GM12878 (cell line): Measurements from ENCODE around the gene UNC13A. TPM values are rescaled to one million over a fixed set of nuclear protein-coding genes. Genes with fewer than 3 reads are reported as not detected.

Experiments used
- ATAC-seq: fragments of 200-7000 bp; cut with Tn5 transposase; 3 replicates; pipeline ENCODE4 v1.9.1; 2020; ENCODE audit warnings: mild to moderate bottlenecking, moderate library complexity
- BruUV-seq: library from RNA; stranded (reverse); fragments of 400-500 nt; replicated peaks from 2 replicates; lab custom pipeline; 2021; lab: Mats Ljungman, UMichigan
- CTCF ChIA-PET: fragments of 300-600 bp; sonication (Branson Sonifier 250); formaldehyde crosslinking; extraction: SDS; loops from one replicate; lab custom pipeline; 2021; ENCODE audit warnings: inconsistent platforms; lab: Yijun Ruan, JAX
- POLR2A ChIA-PET: fragments of 350-600 bp; formaldehyde crosslinking; extraction: SDS; loops from one replicate; lab custom pipeline; 2021; ENCODE audit warnings: inconsistent platforms; lab: Charles Lee
- RAD21 ChIA-PET: fragments of 300-600 bp; sonication (Branson Sonifier 250); formaldehyde crosslinking; loops from one replicate; lab custom pipeline; 2023; ENCODE audit warnings: antibody characterized with exemption; ENCODE audit not compliant: unreplicated experiment; lab: Charles Lee
- SMC1A ChIA-PET: fragments of 300-600 bp; sonication (Branson Sonifier 250); formaldehyde crosslinking; loops from one replicate; lab custom pipeline; 2023; ENCODE audit not compliant: unreplicated experiment, uncharacterized antibody; lab: Charles Lee
- DNase-seq: peaks from one replicate; pipeline ENCODE4 v3.0.0-alpha.2; 2011; ENCODE audit warnings: low read depth, low spot score
- FAIRE-seq: peaks from 3 replicates; lab custom pipeline; 2011; peaks lifted over from hg19 to GRCh38; lab: Jason Lieb, UNC
- H2AFZ ChIP-seq: 2 replicates; pipeline ENCODE4 v1.6.0; 2011; ENCODE audit warnings: low read depth, low read length, control low read depth; ENCODE audit not compliant: control insufficient read depth
- H3K27ac ChIP-seq: 2 replicates; pipeline ENCODE4 v1.5.1; 2011; ENCODE audit warnings: control low read depth; ENCODE audit not compliant: control insufficient read depth, insufficient read depth
- H3K27me3 ChIP-seq, 2 experiments: replicated peaks in 1 of 2; 2 replicates each; pipeline versions ENCODE4 v1.6.0 to v1.6.1; 2011; ENCODE audit warnings: low read length in 1 of 2; ENCODE audit not compliant: control insufficient read depth in 2 of 2, insufficient read depth in 2 of 2
- H3K36me3 ChIP-seq, 2 experiments: 2 replicates each; pipeline ENCODE4 v1.5.1; 2011; ENCODE audit warnings: low read length in 1 of 2; ENCODE audit not compliant: control insufficient read depth in 2 of 2, insufficient read depth in 2 of 2
- H3K4me1 ChIP-seq: 2 replicates; pipeline ENCODE4 v1.6.1; 2011; ENCODE audit warnings: mild to moderate bottlenecking, low read length, moderate library complexity, mixed read lengths; ENCODE audit not compliant: control insufficient read depth, insufficient read depth
- H3K4me2 ChIP-seq: 2 replicates; pipeline ENCODE4 v1.6.0; 2011; ENCODE audit warnings: control low read depth; ENCODE audit not compliant: control insufficient read depth, insufficient read depth
- H3K4me3 ChIP-seq: fragments of 200-600 bp; sonication (generic); 2 replicates; pipeline ENCODE4 v1.5.1; 2016
- H3K79me2 ChIP-seq: 2 replicates; pipeline ENCODE4 v1.6.0; 2011; ENCODE audit warnings: low read length; ENCODE audit not compliant: control insufficient read depth, insufficient read depth
- H3K9ac ChIP-seq: 2 replicates; pipeline ENCODE4 v1.8.0; 2011; ENCODE audit warnings: low read length, control low read depth, mixed read lengths; ENCODE audit not compliant: control insufficient read depth, insufficient read depth
- H3K9me3 ChIP-seq: replicated peaks from 3 replicates; pipeline ENCODE4 v1.5.1; 2011; ENCODE audit warnings: mild to moderate bottlenecking, low read length; ENCODE audit not compliant: control insufficient read depth, insufficient read depth
- H4K20me1 ChIP-seq: 2 replicates; pipeline ENCODE4 v1.6.0; 2011; ENCODE audit not compliant: control insufficient read depth, insufficient read depth
- CBX5 ChIP-seq: sonication (generic); IDR thresholded peaks from 2 replicates; pipeline ENCODE4 v1.6.1; 2016; ENCODE audit warnings: low read depth, moderate library complexity, mild to moderate bottlenecking, inconsistent platforms
- HCFC1 ChIP-seq: fragments of 150-350 bp; IDR thresholded peaks from 2 replicates; pipeline ENCODE4 v1.6.1; 2014; ENCODE audit warnings: low read length
- HDAC6 ChIP-seq: fragments of 200-600 bp; sonication (generic); IDR thresholded peaks from one replicate; pipeline ENCODE4 v1.8.0; 2017; ENCODE audit warnings: antibody characterized with exemption; ENCODE audit not compliant: unreplicated experiment
- KAT2A ChIP-seq: conservative IDR thresholded peaks from 2 replicates; pipeline ENCODE4 v1.6.1; 2011; ENCODE audit warnings: low read depth, low read length; ENCODE audit not compliant: control insufficient read depth
- PAX8 ChIP-seq: fragments of 450-650 bp; IDR thresholded peaks from 2 replicates; pipeline ENCODE4 v1.6.1; 2017; ENCODE audit warnings: mild to moderate bottlenecking, moderate library complexity
- POLR2AphosphoS2 ChIP-seq: IDR thresholded peaks from 2 replicates; pipeline ENCODE4 v1.6.1; 2011; ENCODE audit warnings: low read depth, mild to moderate bottlenecking, low read length, improper control_type of control experiment, moderate library complexity
- RB1 ChIP-seq: fragments of 450-650 bp; formaldehyde crosslinking; IDR thresholded peaks from 2 replicates; pipeline ENCODE4 v1.6.1; 2017; ENCODE audit warnings: mild to moderate bottlenecking, borderline replicate concordance
- SREBF2 ChIP-seq: IDR thresholded peaks from 2 replicates; pipeline ENCODE4 v1.6.1; 2012; ENCODE audit warnings: mild to moderate bottlenecking, low read length
- WGBS: methylation state at CpG from one replicate; pipeline ENCODE4 v1.1.6; 2016; ENCODE audit warnings: low lambda C conversion rate; ENCODE audit not compliant: insufficient replicate concordance, insufficient coverage; ENCODE audit errors: missing lambda C conversion rate; 5-methylcytosine and 5-hydroxymethylcytosine counted together
- in situ Hi-C: fragments of 300-500 bp; cut with MboI; formaldehyde crosslinking; loops from 9 replicates; pipeline ENCODE4 v1.14.3; 2018; ENCODE audit warnings: mixed read lengths
- intact Hi-C: fragments of 100-400 bp; cut with micrococcal nuclease; formaldehyde crosslinking; loops from one replicate; pipeline ENCODE4 v1.14.2; 2022; ENCODE audit not compliant: unreplicated experiment
- polyA plus RNA-seq, 11 experiments: library from polyadenylated mRNA; depleted of rRNA in 4 of 11; unstranded in 6 of 11; stranded (reverse) in 5 of 11; fragments of >200 nt; fragmentation: Nextera tagmentation in 4 of 11; fragmentation: Illumina TruSeq in 1 of 11; extraction: Ambion mirVana in 4 of 11; extraction: Trizol in 1 of 11; gene quantifications; 1 replicate in 1 of 11; 2 replicates in 10 of 11; pipeline versions ENCODE4 v1.2.1 to v1.2.3, GENCODE V29; 2011 to 2016; ENCODE audit warnings: inconsistent platforms in 2 of 11, missing spikeins in 2 of 11, low read depth in 1 of 11
- total RNA-seq, 4 experiments: library from RNA; depleted of rRNA in 3 of 4; stranded (reverse); fragments of >200 nt in 3 of 4; fragmentation: Illumina TruSeq in 1 of 4; extraction: Trizol in 1 of 4; gene quantifications; 2 replicates each; pipeline versions ENCODE4 v1.2.1 to v1.2.3, GENCODE V29; 2013 to 2021
- TF ChIP-seq, protein P1 (sequence below): fragments of 450-650 bp; formaldehyde crosslinking; IDR thresholded peaks from 2 replicates; pipeline ENCODE4 v1.4.0; 2020; ENCODE audit warnings: mild to moderate bottlenecking, moderate library complexity
- TF ChIP-seq, protein P2 (sequence below): fragments of 450-650 bp; IDR thresholded peaks from 2 replicates; pipeline ENCODE4 v1.6.1; 2016; ENCODE audit warnings: mild to moderate bottlenecking
- TF ChIP-seq, protein P3 (sequence below): IDR thresholded peaks from 2 replicates; pipeline ENCODE4 v1.6.1; 2012; ENCODE audit warnings: low read depth, low read length, improper control_type of control experiment

Gene UNC13A
- total and polyA plus RNA-seq, 10 of the 15 experiments (the other 5 are each of a cell fraction or from before 2014, with no cell fraction given) = under 0.01 to 0.23 (median 0.13) TPM; not detected in 1

DNA sequence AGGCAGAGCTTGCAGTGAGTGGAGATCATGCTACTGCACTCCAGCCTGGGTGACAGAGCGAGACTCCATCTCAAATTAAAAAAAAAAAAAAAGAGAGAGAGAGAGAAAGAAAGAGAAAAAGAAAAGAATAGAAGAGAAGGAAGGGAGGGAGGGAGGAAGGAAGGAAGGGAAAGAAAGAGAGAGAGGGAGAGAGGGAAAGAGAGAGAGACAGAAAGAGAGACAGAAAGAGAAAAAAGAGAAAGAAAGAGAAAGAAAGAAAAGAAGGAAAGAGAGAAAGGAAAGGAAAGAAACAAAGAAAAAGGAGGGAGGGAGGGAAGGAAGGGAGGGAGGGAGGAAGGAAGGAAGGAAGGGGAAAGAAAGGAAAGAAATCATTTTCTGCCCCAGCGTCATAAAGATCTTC lies 7.0 kb upstream of the UNC13A start:
- POLR2A ChIA-PET = interaction anchor here (0.7 kb wide), 1 partner anchor 43 kb away, joined by 3 read pairs; no protein-coding TSS in a partner anchor
- 14% methylated on average over 2 of the region's 2 CpGs for WGBS

DNA sequence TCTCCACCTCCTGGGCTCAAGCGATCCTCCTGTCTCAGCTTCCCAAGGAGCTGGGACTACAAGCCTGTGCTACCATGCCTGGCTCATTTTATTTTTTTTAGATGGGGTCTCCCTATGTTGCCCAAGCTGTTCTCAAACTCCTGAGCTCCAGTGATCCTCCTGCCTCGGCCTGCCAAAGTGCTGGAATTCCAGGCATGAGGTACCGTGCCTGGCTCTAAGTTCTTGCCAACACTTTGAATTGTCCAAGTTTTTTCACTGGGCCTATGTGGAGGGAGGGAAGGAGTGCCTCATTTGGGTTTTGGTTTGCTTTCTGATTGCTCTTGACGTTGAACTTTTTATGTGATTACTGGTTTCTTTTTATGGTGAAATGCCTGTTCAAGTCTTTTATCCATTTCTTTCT lies 4.4 kb upstream of the UNC13A start:
- Histone ChIP-seq H3K9me3 (no peaks in the 10 kb centered on the region), H4K20me1 (no peaks in the 10 kb centered on the region), H2AFZ (no peak overlapping the region), H3K4me2 (no peak overlapping the region), H3K9ac (no peak overlapping the region), H3K4me1 (no peaks in the 10 kb centered on the region), H3K79me2 (no peaks in the 10 kb centered on the region), H3K27ac (no peak overlapping the region), H3K27me3 (peaks cover under 1 to 1% of the 10 kb centered on the region in 2 experiments; a peak in 3 of 4 replicates), H3K4me3 (no peak overlapping the region), H3K36me3 (no peaks in the 10 kb centered on the region)
- in situ Hi-C loops = no loop called here
- BruUV-seq = no TSS peak
- WGBS = 39% methylated on average over 4 of the region's 4 CpGs
- SMC1A ChIA-PET = interaction anchor here (1.1 to 1.9 kb wide), 2 partner anchors 11 to 98 kb away, joined by 3 to 5 read pairs; no protein-coding TSS in a partner anchor
- CTCF ChIA-PET = interaction anchor here (0.6 to 1.2 kb wide), 3 partner anchors 74 to 107 kb away, joined by 3 to 4 read pairs (median 4); no protein-coding TSS in a partner anchor
- intact Hi-C loops = no loop called here
- POLR2A ChIA-PET = interaction anchor here (0.6 kb wide), 1 partner anchor 95 kb away, joined by 6 read pairs; no protein-coding TSS in a partner anchor
- RAD21 ChIA-PET = interaction anchor here (1.3 kb wide), 1 partner anchor 15 kb away, joined by 3 read pairs; no protein-coding TSS in a partner anchor
- DNase-seq (no peak), ATAC-seq (no peak), FAIRE-seq (no peak)
- TF ChIP-seq POLR2AphosphoS2 = no peak
- TF ChIP-seq, protein P1, sequence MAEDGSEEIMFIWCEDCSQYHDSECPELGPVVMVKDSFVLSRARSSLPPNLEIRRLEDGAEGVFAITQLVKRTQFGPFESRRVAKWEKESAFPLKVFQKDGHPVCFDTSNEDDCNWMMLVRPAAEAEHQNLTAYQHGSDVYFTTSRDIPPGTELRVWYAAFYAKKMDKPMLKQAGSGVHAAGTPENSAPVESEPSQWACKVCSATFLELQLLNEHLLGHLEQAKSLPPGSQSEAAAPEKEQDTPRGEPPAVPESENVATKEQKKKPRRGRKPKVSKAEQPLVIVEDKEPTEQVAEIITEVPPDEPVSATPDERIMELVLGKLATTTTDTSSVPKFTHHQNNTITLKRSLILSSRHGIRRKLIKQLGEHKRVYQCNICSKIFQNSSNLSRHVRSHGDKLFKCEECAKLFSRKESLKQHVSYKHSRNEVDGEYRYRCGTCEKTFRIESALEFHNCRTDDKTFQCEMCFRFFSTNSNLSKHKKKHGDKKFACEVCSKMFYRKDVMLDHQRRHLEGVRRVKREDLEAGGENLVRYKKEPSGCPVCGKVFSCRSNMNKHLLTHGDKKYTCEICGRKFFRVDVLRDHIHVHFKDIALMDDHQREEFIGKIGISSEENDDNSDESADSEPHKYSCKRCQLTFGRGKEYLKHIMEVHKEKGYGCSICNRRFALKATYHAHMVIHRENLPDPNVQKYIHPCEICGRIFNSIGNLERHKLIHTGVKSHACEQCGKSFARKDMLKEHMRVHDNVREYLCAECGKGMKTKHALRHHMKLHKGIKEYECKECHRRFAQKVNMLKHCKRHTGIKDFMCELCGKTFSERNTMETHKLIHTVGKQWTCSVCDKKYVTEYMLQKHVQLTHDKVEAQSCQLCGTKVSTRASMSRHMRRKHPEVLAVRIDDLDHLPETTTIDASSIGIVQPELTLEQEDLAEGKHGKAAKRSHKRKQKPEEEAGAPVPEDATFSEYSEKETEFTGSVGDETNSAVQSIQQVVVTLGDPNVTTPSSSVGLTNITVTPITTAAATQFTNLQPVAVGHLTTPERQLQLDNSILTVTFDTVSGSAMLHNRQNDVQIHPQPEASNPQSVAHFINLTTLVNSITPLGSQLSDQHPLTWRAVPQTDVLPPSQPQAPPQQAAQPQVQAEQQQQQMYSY = no peak
- no peak for TF ChIP-seq SREBF2
- TF ChIP-seq RB1 = no peak
- TF ChIP-seq CBX5 = no peak
- TF ChIP-seq, protein P2, sequence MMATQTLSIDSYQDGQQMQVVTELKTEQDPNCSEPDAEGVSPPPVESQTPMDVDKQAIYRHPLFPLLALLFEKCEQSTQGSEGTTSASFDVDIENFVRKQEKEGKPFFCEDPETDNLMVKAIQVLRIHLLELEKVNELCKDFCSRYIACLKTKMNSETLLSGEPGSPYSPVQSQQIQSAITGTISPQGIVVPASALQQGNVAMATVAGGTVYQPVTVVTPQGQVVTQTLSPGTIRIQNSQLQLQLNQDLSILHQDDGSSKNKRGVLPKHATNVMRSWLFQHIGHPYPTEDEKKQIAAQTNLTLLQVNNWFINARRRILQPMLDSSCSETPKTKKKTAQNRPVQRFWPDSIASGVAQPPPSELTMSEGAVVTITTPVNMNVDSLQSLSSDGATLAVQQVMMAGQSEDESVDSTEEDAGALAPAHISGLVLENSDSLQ = no peak
- no peak for TF ChIP-seq PAX8
- TF ChIP-seq HDAC6 = no peak

More for the DNA sequence above, 7.0 kb upstream of the UNC13A start:
- BruUV-seq = no TSS peak
- Histone ChIP-seq H3K4me1 (no peaks in the 10 kb centered on the region), H3K27me3 (no peaks in the 10 kb centered on the region; a peak in 2 of 4 replicates), H3K4me2 (no peak overlapping the region), H3K79me2 (no peaks in the 10 kb centered on the region), H3K36me3 (no peaks in the 10 kb centered on the region)
- ChIA-PET RAD21 (interaction anchor here (1.0 kb wide), 1 partner anchor 61 kb away, joined by 3 read pairs; no protein-coding TSS in a partner anchor), CTCF (no interaction called here)
- intact Hi-C loops = no loop called here
- TF ChIP-seq, protein P3, sequence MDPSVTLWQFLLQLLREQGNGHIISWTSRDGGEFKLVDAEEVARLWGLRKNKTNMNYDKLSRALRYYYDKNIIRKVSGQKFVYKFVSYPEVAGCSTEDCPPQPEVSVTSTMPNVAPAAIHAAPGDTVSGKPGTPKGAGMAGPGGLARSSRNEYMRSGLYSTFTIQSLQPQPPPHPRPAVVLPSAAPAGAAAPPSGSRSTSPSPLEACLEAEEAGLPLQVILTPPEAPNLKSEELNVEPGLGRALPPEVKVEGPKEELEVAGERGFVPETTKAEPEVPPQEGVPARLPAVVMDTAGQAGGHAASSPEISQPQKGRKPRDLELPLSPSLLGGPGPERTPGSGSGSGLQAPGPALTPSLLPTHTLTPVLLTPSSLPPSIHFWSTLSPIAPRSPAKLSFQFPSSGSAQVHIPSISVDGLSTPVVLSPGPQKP = no peak
- TF ChIP-seq HCFC1 (no peak), KAT2A (no peak)
- TF ChIP-seq, all 136 proteins: peak for 0
- FAIRE-seq (no peak), DNase-seq (no peak), ATAC-seq (no peak)
- Histone ChIP-seq H3K4me3 (no peak overlapping the region), H3K9me3 (no peaks in the 10 kb centered on the region), H4K20me1 (no peaks in the 10 kb centered on the region), H3K27ac (no peak overlapping the region), H3K9ac (no peak overlapping the region), H2AFZ (no peak overlapping the region)
- in situ Hi-C loops = no loop called here
- SMC1A ChIA-PET = no interaction called here
